Measurements from ENCODE around the gene EPS15.

EPS15 gene

DNA sequence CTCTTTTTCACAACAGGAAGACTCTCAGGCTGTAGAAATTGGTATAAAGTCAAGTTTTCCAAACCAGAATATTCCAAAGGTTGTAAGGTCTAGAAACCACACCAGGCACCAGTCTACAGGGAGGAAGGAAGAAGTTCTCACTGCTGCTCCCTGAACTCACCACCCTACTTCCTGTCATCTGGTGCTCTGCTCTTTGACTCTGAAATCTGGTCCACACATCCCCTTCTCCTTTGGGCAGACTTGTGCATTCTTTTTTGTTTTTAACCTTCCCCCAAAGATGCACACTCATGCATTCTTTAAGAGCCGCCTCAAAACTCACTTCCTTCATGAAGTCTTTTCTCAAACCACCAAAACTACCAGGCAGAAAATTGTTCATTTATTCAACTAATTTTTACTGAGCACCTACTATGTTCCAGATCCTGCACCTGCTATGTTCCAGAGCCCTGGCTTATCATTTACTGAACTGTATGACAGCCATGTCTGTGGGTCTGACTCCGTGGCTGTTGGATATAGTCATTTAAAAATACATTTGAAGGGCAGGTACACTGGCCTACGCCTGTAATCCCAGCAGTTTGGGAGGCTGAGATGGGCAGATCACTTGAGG, 30.1 kb upstream of the EPS15 start:
- H3K9me2 ChIP-seq (ENCODE audit: low read depth, low read length) = no peaks in the 10 kb centered on the region
- no peak overlapping the region for H3K4me2 ChIP-seq (ENCODE audit: low read length)
- no peak overlapping the region for H2AFZ ChIP-seq (ENCODE audit: low read length)

DNA sequence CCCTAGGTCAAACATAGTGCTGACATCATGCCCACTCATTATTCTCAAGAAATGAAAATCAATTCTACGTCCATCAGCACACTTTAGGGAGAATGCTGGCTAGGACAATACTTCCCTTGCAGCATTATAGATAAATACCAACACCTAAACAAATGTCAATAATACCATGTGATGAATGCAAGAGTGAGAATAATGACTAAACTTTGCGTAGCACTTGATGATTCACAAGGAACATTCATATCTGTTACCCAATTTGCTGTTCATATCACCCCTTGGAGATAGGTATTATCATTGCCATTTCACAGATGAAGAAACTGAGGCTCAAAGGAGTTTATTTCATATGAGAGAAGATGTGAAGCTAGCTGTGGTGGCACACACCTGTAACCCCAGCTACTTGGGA, 24.8 kb upstream of the EPS15 start:
- H3K27ac ChIP-seq (ENCODE audit: low read depth, low read length, poor library complexity, severe bottlenecking) = no peak overlapping the region
- H3K4me2 ChIP-seq (ENCODE audit: low read length) = no peak overlapping the region
- no peaks in the 10 kb centered on the region for H3K9me3 ChIP-seq (ENCODE audit: low read length)
- no peak overlapping the region for H2AFZ ChIP-seq (ENCODE audit: low read length)
- H3F3A ChIP-seq (ENCODE audit: insufficient read depth, low read length) = no peaks in the 10 kb centered on the region
- TF ChIP-seq EZH2 (IDR thresholded peaks at IDR 0.05; ENCODE audit: borderline replicate concordance, low read length) = no peak
- TF ChIP-seq, protein P1, sequence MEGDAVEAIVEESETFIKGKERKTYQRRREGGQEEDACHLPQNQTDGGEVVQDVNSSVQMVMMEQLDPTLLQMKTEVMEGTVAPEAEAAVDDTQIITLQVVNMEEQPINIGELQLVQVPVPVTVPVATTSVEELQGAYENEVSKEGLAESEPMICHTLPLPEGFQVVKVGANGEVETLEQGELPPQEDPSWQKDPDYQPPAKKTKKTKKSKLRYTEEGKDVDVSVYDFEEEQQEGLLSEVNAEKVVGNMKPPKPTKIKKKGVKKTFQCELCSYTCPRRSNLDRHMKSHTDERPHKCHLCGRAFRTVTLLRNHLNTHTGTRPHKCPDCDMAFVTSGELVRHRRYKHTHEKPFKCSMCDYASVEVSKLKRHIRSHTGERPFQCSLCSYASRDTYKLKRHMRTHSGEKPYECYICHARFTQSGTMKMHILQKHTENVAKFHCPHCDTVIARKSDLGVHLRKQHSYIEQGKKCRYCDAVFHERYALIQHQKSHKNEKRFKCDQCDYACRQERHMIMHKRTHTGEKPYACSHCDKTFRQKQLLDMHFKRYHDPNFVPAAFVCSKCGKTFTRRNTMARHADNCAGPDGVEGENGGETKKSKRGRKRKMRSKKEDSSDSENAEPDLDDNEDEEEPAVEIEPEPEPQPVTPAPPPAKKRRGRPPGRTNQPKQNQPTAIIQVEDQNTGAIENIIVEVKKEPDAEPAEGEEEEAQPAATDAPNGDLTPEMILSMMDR (IDR thresholded peaks at IDR 0.05; ENCODE audit: low read length) = no peak
- H3K4me3 ChIP-seq (ENCODE audit: low read depth, low read length, poor library complexity, severe bottlenecking) = no peak overlapping the region
- no peaks in the 10 kb centered on the region for H3K9me2 ChIP-seq (ENCODE audit: low read depth, low read length)
- H3K9ac ChIP-seq (ENCODE audit: low read length) = no peak overlapping the region
- no peaks in the 10 kb centered on the region for H3K4me1 ChIP-seq (ENCODE audit: insufficient read depth, low read length, severe bottlenecking)
- no peaks in the 10 kb centered on the region for H3K36me3 ChIP-seq (ENCODE audit: insufficient read depth, low read length)
- H4K20me1 ChIP-seq (ENCODE audit: insufficient read depth, low read length) = no peaks in the 10 kb centered on the region
- H3K79me2 ChIP-seq (ENCODE audit: insufficient read depth, low read length) = no peaks in the 10 kb centered on the region
- no peaks in the 10 kb centered on the region for H3K27me3 ChIP-seq (ENCODE audit: insufficient read depth, low read length)

More for the DNA sequence above, 30.1 kb upstream of the EPS15 start:
- Histone ChIP-seq H3K9me3 (ENCODE audit: low read length) (no peaks in the 10 kb centered on the region), H3K4me3 (ENCODE audit: low read depth, low read length, poor library complexity, severe bottlenecking) (no peak overlapping the region), H3K27ac (ENCODE audit: low read depth, low read length, poor library complexity, severe bottlenecking) (no peak overlapping the region), H3K4me1 (ENCODE audit: insufficient read depth, low read length, severe bottlenecking) (no peaks in the 10 kb centered on the region), H3K27me3 (ENCODE audit: insufficient read depth, low read length) (no peaks in the 10 kb centered on the region), H3F3A (ENCODE audit: insufficient read depth, low read length) (no peaks in the 10 kb centered on the region), H3K9ac (ENCODE audit: low read length) (no peak overlapping the region), H3K79me2 (ENCODE audit: insufficient read depth, low read length) (no peaks in the 10 kb centered on the region), H4K20me1 (ENCODE audit: insufficient read depth, low read length) (no peaks in the 10 kb centered on the region), H3K36me3 (ENCODE audit: insufficient read depth, low read length) (no peaks in the 10 kb centered on the region)
- TF ChIP-seq, protein P1 (IDR thresholded peaks at IDR 0.05; ENCODE audit: low read length) = no peak
- TF ChIP-seq EZH2 (IDR thresholded peaks at IDR 0.05; ENCODE audit: borderline replicate concordance, low read length) = no peak

DNA sequence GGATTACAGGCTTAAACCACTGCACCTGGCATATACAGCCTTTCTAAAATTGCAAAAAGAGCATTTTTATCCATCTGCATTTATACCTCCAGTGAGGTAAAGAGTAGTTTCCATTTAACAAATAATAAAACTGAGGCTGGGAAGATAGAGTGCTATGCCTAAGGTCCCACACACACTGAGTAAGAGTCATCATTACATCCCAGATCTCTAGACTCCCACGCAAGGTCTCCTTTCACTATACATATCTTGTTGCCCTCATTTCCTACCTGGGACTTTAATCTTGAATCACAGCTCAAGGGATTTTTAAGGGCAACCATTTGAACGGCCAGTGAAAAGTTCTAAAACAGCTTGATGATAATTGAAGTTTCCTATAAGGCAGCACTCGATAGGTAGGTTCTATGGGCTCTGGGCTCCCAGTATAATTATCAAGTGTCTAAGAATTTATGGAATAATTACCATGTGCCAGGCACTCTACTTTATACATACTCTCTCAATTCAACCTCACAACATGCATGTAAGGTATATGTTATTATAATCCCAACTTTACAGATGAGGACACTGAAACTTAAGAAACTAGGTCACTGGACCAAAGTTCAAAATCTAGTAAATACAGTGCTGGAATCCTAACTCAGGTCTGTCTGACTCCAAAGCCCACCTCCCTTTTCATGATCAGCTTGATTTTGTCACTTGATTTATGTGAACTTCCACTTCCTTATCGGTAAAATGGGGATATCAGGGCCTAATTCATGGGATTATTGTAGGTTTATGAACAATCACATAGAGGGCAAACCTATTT, 23.3 kb upstream of the EPS15 start:
- Histone ChIP-seq H3K36me3 (ENCODE audit: insufficient read depth, low read length) (no peaks in the 10 kb centered on the region), H2AFZ (ENCODE audit: low read length) (no peak overlapping the region), H3K27ac (ENCODE audit: low read depth, low read length, poor library complexity, severe bottlenecking) (no peak overlapping the region), H3K4me3 (ENCODE audit: low read depth, low read length, poor library complexity, severe bottlenecking) (no peak overlapping the region), H3K27me3 (ENCODE audit: insufficient read depth, low read length) (no peaks in the 10 kb centered on the region), H4K20me1 (ENCODE audit: insufficient read depth, low read length) (no peaks in the 10 kb centered on the region), H3K9me2 (ENCODE audit: low read depth, low read length) (no peaks in the 10 kb centered on the region), H3K79me2 (ENCODE audit: insufficient read depth, low read length) (no peaks in the 10 kb centered on the region), H3K9ac (ENCODE audit: low read length) (no peak overlapping the region), H3K4me1 (ENCODE audit: insufficient read depth, low read length, severe bottlenecking) (no peaks in the 10 kb centered on the region), H3F3A (ENCODE audit: insufficient read depth, low read length) (no peaks in the 10 kb centered on the region), H3K9me3 (ENCODE audit: low read length) (no peaks in the 10 kb centered on the region), H3K4me2 (ENCODE audit: low read length) (no peak overlapping the region)
- TF ChIP-seq, protein P1 (IDR thresholded peaks at IDR 0.05; ENCODE audit: low read length) = no peak
- no peak for TF ChIP-seq EZH2 (IDR thresholded peaks at IDR 0.05; ENCODE audit: borderline replicate concordance, low read length)
